ENCODE data around the gene RGS6. TPM values are rescaled to one million over a fixed set of nuclear protein-coding genes. Genes with fewer than 3 reads are reported as not detected.

The RGS6 gene
- total RNA-seq, 6 donors from 2014 or later, result 0.83 to 12.9 (median 2.2) TPM; not detected in 1

DNA sequence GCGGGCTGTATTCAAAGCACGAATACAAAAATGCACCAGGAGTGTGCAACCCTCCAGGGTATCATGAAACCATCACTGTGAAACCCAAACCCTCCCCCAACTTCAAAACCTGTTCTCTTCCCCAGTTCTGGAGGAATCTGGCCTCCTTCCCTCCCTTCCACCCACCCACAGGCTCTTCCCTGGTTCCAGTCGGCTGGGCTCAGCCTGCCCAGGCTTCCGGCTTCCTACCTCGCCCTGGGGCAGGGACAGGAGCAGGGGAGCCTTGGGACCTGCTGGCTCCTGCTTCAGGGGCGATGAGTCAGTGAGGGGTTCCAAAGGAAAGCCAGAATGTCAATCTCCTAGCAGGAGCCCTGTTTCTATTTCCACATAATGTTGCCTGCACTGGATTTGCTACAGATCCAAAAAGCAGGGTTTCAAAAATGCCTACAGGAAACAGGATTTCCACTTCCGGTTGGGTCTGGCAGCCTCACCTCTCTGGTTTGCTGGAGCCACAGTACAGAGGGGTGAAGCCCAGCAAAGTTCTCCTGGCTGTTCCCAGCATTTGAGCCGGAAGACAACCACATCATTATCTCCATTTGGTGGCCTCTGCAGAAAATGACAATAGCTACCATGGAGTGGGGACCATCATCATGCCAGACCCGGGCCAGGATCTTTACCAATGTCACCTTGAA lies 683.4 kb downstream of the RGS6 start:
- no peak for TF ChIP-seq POLR2AphosphoS5 (IDR thresholded peaks at IDR 0.05)
- no peak for TF ChIP-seq POLR2A (IDR thresholded peaks at IDR 0.05)
- TF ChIP-seq CTCF (IDR thresholded peaks at IDR 0.05), result no peak
- TF ChIP-seq EP300 (IDR thresholded peaks at IDR 0.05), result no peak
- WGBS, 2 donors, result 61 to 62% methylated on average over 8 to 9 of the region's 9 CpGs
- no peak for ATAC-seq (ENCODE audit: low FRiP score in 2 of 2)
- peaks cover 0 to 9% (median 2%) of the 10 kb centered on the region in 4 donors for H3K4me1 ChIP-seq
- no peaks in the 10 kb centered on the region for H3K27me3 ChIP-seq
- no peaks in the 10 kb centered on the region for H3K36me3 ChIP-seq
- H3K9me3 ChIP-seq, result no peaks in the 10 kb centered on the region
- no peak overlapping the region for H3K27ac ChIP-seq
- no peak overlapping the region for H3K4me3 ChIP-seq
- no peak for DNase-seq

Small RNA genes lying within 50 kb of the gene (small RNA-seq; reads per million reads assigned to genes)
- gene MIR7843 (0 reads per million in 4 donors), gene RF00019 (0 reads per million in 4 donors)
